GM23338 (cell line): ENCODE measurements around the gene UNC79. TPM values are rescaled to one million over a fixed set of nuclear protein-coding genes. Genes with fewer than 3 reads are reported as not detected.

Experiments
- ATAC-seq: fragments of 200-7000 bp; cut with Tn5 transposase; 3 replicates; pipeline ENCODE4 v1.9.1; 2020
- DNase-seq: peaks from one replicate; pipeline ENCODE4 v3.0.0-alpha.2; 2015; ENCODE audit warnings: low spot score
- H2AFZ ChIP-seq: fragments of 200-600 bp; sonication (generic); 2 replicates; pipeline ENCODE4 v1.8.0; 2016; ENCODE audit warnings: antibody characterized with exemption, mild to moderate bottlenecking, moderate library complexity
- H3F3A ChIP-seq: fragments of 200-600 bp; sonication (generic); replicated peaks from 2 replicates; pipeline ENCODE4 v1.8.0; 2017; ENCODE audit warnings: antibody characterized with exemption, mixed run types, low read depth
- H3K27ac ChIP-seq: fragments of 200-600 bp; sonication (generic); 2 replicates; pipeline ENCODE4 v1.6.1; 2016; ENCODE audit warnings: low read depth
- H3K27me3 ChIP-seq: fragments of 200-600 bp; sonication (generic); 2 replicates; pipeline ENCODE4 v1.8.0; 2016; ENCODE audit warnings: mild to moderate bottlenecking, mixed run types, moderate library complexity; ENCODE audit not compliant: insufficient read depth
- H3K36me3 ChIP-seq: fragments of 200-600 bp; sonication (generic); 2 replicates; pipeline ENCODE4 v1.8.0; 2016; ENCODE audit warnings: mild to moderate bottlenecking; ENCODE audit not compliant: insufficient read depth
- H3K4me1 ChIP-seq: fragments of 200-600 bp; sonication (generic); 2 replicates; pipeline ENCODE4 v1.8.0; 2016; ENCODE audit warnings: mild to moderate bottlenecking, moderate library complexity; ENCODE audit not compliant: insufficient read depth
- H3K4me2 ChIP-seq: fragments of 200-600 bp; sonication (generic); 2 replicates; pipeline ENCODE4 v1.7.1; 2017; ENCODE audit warnings: mixed run types
- H3K4me3 ChIP-seq: fragments of 200-600 bp; sonication (generic); 2 replicates; pipeline ENCODE4 v1.6.1; 2016; ENCODE audit warnings: mixed run types
- H3K79me2 ChIP-seq: fragments of 200-600 bp; sonication (generic); replicated peaks from 2 replicates; pipeline ENCODE4 v1.8.0; 2017; ENCODE audit warnings: mild to moderate bottlenecking; ENCODE audit not compliant: insufficient read depth
- H3K9me2 ChIP-seq: fragments of 200-600 bp; sonication (generic); 2 replicates; pipeline ENCODE4 v1.8.0; 2017; ENCODE audit not compliant: insufficient read depth
- H4K20me1 ChIP-seq: fragments of 200-600 bp; sonication (generic); replicated peaks from 2 replicates; pipeline ENCODE4 v1.8.0; 2017; ENCODE audit warnings: mild to moderate bottlenecking; ENCODE audit not compliant: insufficient read depth
- H3K27ac Mint-ChIP-seq: 2 replicates; pipeline ENCODE4 v1.8.0; 2020; ENCODE audit warnings: inconsistent platforms, mild to moderate bottlenecking, moderate library complexity, mixed read lengths
- H3K27me3 Mint-ChIP-seq: 3 replicates; pipeline ENCODE4 v1.8.0; 2022; ENCODE audit warnings: low read depth, mild to moderate bottlenecking, moderate library complexity, mixed read lengths, inconsistent platforms; ENCODE audit not compliant: insufficient read depth, poor library complexity
- H3K36me3 Mint-ChIP-seq: 3 replicates; pipeline ENCODE4 v1.8.0; 2021; ENCODE audit warnings: low read depth, mild to moderate bottlenecking, inconsistent platforms, moderate library complexity, mixed read lengths
- H3K4me1 Mint-ChIP-seq: 3 replicates; pipeline ENCODE4 v1.8.0; 2020; ENCODE audit warnings: mild to moderate bottlenecking, inconsistent platforms, mixed read lengths
- H3K4me3 Mint-ChIP-seq: 3 replicates; pipeline ENCODE4 v1.8.0; 2021; ENCODE audit warnings: moderate library complexity, mild to moderate bottlenecking, inconsistent platforms, mixed read lengths
- H3K9me3 Mint-ChIP-seq: 3 replicates; pipeline ENCODE4 v1.8.0; 2020; ENCODE audit warnings: moderate library complexity, mild to moderate bottlenecking, inconsistent platforms, mixed read lengths
- CREB1 ChIP-seq: fragments of 250-450 bp; sonication (Bioruptor Pico); IDR thresholded peaks from 2 replicates; pipeline ENCODE4 v1.5.0; 2020; ENCODE audit warnings: low read depth, mild to moderate bottlenecking, moderate library complexity
- ETS1 ChIP-seq: IDR thresholded peaks from 2 replicates; pipeline ENCODE4 v1.6.1; 2016; ENCODE audit warnings: antibody characterized with exemption
- EZH2 ChIP-seq: fragments of 200-600 bp; sonication (generic); IDR thresholded peaks from one replicate; pipeline ENCODE4 v1.8.0; 2017; ENCODE audit warnings: antibody characterized with exemption, mild to moderate bottlenecking, low read depth; ENCODE audit not compliant: unreplicated experiment
- EZH2phosphoT487 ChIP-seq: fragments of 200-600 bp; sonication (generic); IDR thresholded peaks from one replicate; pipeline ENCODE4 v1.8.1; 2018; ENCODE audit warnings: antibody characterized with exemption; ENCODE audit not compliant: unreplicated experiment
- JUNB ChIP-seq: IDR thresholded peaks from one replicate; pipeline ENCODE4 v1.6.1; 2016; ENCODE audit warnings: antibody characterized with exemption; ENCODE audit not compliant: unreplicated experiment
- NANOG ChIP-seq: IDR thresholded peaks from 2 replicates; pipeline ENCODE4 v1.6.1; 2016; ENCODE audit warnings: antibody characterized with exemption, borderline replicate concordance
- POLR2AphosphoS5 ChIP-seq: IDR thresholded peaks from 2 replicates; pipeline ENCODE4 v1.6.1; 2016; ENCODE audit warnings: antibody characterized with exemption, low read depth
- REST ChIP-seq: IDR thresholded peaks from one replicate; pipeline ENCODE4 v1.6.1; 2018; ENCODE audit warnings: antibody characterized with exemption; ENCODE audit not compliant: unreplicated experiment
- STAT1 ChIP-seq: IDR thresholded peaks from one replicate; pipeline ENCODE4 v1.6.1; 2016; ENCODE audit warnings: antibody characterized with exemption; ENCODE audit not compliant: unreplicated experiment
- ZNF114 ChIP-seq: fragments of 250-450 bp; sonication (Bioruptor Pico); IDR thresholded peaks from 2 replicates; pipeline ENCODE4 v1.5.0; 2020; ENCODE audit warnings: mild to moderate bottlenecking, moderate library complexity
- ZNF331 ChIP-seq: fragments of 250-450 bp; sonication (Bioruptor Pico); IDR thresholded peaks from 2 replicates; pipeline ENCODE4 v1.5.0; 2020; ENCODE audit warnings: low read depth, mild to moderate bottlenecking, moderate library complexity
- polyA plus RNA-seq: library from polyadenylated mRNA; unstranded; fragments of >200 nt; fragmentation: Nextera tagmentation; extraction: Ambion mirVana; gene quantifications from 2 replicates; pipeline ENCODE4 v1.2.1, GENCODE V29; 2016
- total RNA-seq: library from RNA; depleted of rRNA; stranded (reverse); fragments of >200 nt; shearing (Covaris generic); gene quantifications from 2 replicates; pipeline ENCODE4 v1.2.3, GENCODE V29; 2014
- TF ChIP-seq, protein P1 (sequence below): fragments of 250-450 bp; sonication (Bioruptor Pico); IDR thresholded peaks from 2 replicates; pipeline ENCODE4 v1.5.0; 2020; ENCODE audit warnings: mild to moderate bottlenecking, moderate library complexity

Gene UNC79
- total and polyA plus RNA-seq, 2 experiments from 2014 or later: 1.8 to 3.6 TPM

DNA sequence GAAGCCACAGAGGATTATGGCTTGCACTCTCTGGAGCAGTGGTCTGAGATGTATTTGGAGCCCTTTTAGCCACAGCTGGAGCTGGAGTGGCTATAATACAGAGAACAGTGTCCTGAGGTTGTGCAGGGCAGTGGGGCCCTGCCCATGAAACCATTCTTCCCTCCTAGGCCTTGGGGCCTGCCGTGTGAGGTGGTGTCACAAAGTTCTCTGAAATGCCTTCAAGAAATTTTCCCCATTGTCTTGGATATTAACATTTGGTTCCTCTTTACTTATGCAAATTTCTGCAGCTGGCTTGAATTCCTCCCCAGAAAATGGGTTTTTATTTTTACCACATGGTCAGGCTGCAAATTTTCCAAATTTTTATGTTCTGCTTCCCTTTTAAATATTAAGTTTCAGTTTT lies 79.3 kb downstream of the UNC79 start (continued):
- TF ChIP-seq ETS1 (no peak), REST (no peak)

DNA sequence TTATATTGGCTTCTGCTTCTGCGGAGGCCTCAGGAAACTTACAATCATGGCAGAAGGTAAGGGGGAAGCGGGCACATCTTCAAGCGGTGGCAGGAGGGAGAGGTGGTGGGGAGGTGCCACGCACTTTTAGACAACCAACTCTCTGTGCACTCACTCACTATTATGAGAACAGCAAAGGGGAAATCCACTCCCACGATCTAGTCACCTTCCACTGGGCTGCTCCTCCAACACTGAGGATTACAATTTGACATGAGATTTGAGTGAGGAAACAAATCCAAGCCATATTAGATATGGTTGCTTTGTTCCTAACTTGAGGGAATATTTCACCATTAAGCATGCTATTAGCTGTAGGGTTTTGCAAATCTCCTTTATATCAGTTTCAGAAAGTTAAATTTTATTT lies 80.3 kb downstream of the UNC79 start:
- ATAC-seq (no peak), DNase-seq (no peak)
- Histone ChIP-seq H3F3A (no peaks in the 10 kb centered on the region), H3K27me3 (no peaks in the 10 kb centered on the region), H4K20me1 (no peaks in the 10 kb centered on the region), H3K27ac (no peak overlapping the region), H3K4me3 (no peak overlapping the region), H3K79me2 (no peaks in the 10 kb centered on the region), H3K4me1 (no peaks in the 10 kb centered on the region), H3K36me3 (no peaks in the 10 kb centered on the region), H3K4me2 (no peak overlapping the region), H2AFZ (no peak overlapping the region), H3K9me2 (no peaks in the 10 kb centered on the region)
- Mint-ChIP-seq H3K27me3 (no peaks in the 10 kb centered on the region), H3K36me3 (peaks cover 41% of the 10 kb centered on the region; the same call in 2 of the 3 replicates), H3K4me1 (peaks cover 4% of the 10 kb centered on the region; the same call in 2 of the 3 replicates), H3K9me3 (peaks cover 34% of the 10 kb centered on the region), H3K4me3 (no peak overlapping the region), H3K27ac (no peak overlapping the region)
- TF ChIP-seq ZNF114 (CRISPR knock-in tag): no peak
- TF ChIP-seq POLR2AphosphoS5: no peak
- no peak for TF ChIP-seq NANOG
- no peak for TF ChIP-seq REST
- TF ChIP-seq, protein P1, sequence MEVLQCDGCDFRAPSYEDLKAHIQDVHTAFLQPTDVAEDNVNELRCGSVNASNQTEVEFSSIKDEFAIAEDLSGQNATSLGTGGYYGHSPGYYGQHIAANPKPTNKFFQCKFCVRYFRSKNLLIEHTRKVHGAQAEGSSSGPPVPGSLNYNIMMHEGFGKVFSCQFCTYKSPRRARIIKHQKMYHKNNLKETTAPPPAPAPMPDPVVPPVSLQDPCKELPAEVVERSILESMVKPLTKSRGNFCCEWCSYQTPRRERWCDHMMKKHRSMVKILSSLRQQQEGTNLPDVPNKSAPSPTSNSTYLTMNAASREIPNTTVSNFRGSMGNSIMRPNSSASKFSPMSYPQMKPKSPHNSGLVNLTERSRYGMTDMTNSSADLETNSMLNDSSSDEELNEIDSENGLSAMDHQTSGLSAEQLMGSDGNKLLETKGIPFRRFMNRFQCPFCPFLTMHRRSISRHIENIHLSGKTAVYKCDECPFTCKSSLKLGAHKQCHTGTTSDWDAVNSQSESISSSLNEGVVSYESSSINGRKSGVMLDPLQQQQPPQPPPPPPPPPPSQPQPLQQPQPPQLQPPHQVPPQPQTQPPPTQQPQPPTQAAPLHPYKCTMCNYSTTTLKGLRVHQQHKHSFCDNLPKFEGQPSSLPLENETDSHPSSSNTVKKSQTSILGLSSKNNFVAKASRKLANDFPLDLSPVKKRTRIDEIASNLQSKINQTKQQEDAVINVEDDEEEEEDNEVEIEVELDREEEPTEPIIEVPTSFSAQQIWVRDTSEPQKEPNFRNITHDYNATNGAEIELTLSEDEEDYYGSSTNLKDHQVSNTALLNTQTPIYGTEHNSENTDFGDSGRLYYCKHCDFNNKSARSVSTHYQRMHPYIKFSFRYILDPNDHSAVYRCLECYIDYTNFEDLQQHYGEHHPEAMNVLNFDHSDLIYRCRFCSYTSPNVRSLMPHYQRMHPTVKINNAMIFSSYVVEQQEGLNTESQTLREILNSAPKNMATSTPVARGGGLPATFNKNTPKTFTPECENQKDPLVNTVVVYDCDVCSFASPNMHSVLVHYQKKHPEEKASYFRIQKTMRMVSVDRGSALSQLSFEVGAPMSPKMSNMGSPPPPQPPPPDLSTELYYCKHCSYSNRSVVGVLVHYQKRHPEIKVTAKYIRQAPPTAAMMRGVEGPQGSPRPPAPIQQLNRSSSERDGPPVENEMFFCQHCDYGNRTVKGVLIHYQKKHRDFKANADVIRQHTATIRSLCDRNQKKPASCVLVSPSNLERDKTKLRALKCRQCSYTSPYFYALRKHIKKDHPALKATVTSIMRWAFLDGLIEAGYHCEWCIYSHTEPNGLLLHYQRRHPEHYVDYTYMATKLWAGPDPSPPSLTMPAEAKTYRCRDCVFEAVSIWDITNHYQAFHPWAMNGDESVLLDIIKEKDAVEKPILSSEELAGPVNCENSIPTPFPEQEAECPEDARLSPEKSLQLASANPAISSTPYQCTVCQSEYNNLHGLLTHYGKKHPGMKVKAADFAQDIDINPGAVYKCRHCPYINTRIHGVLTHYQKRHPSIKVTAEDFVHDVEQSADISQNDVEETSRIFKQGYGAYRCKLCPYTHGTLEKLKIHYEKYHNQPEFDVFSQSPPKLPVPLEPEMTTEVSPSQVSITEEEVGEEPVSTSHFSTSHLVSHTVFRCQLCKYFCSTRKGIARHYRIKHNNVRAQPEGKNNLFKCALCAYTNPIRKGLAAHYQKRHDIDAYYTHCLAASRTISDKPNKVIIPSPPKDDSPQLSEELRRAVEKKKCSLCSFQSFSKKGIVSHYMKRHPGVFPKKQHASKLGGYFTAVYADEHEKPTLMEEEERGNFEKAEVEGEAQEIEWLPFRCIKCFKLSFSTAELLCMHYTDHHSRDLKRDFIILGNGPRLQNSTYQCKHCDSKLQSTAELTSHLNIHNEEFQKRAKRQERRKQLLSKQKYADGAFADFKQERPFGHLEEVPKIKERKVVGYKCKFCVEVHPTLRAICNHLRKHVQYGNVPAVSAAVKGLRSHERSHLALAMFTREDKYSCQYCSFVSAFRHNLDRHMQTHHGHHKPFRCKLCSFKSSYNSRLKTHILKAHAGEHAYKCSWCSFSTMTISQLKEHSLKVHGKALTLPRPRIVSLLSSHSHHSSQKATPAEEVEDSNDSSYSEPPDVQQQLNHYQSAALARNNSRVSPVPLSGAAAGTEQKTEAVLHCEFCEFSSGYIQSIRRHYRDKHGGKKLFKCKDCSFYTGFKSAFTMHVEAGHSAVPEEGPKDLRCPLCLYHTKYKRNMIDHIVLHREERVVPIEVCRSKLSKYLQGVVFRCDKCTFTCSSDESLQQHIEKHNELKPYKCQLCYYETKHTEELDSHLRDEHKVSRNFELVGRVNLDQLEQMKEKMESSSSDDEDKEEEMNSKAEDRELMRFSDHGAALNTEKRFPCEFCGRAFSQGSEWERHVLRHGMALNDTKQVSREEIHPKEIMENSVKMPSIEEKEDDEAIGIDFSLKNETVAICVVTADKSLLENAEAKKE (CRISPR knock-in tag): no peak
- no peak for TF ChIP-seq EZH2
- no peak for TF ChIP-seq JUNB
- TF ChIP-seq ZNF331: no peak
- no peak for TF ChIP-seq STAT1
- no peak for TF ChIP-seq CREB1 (CRISPR knock-in tag)
- TF ChIP-seq EZH2phosphoT487: no peak
